ENCODE data around the gene OR10J5. TPM values are rescaled to one million over a fixed set of nuclear protein-coding genes. Genes with fewer than 3 reads are reported as not detected.
"Not testable (repeated sequence)": the region's sequence is repeated elsewhere in the genome, so short reads cannot be mapped to it uniquely, and the experiment has no call there.

OR10J5 gene
- total RNA-seq, 4 donors from 2014 or later: not detected

DNA sequence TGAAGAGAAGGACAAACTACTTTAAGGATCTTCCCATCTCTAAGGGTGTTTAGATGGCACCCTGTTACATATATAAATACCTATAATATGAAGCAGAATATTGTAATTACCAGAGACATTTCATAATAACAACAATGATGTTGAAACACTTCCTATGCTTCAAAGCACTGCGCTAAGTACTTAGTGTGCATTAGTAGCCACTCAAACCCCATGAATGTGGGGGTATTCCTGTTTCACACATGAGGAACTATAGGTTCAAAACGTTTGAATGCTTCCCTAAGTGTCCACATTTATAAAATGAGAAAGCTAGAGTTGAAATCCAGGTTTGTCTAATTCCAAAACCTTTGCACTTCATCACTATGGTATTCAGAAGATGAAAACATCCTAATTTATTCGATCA is 18.5 kb upstream of the OR10J5 start:
- no peaks in the 10 kb centered on the region for H3K9me3 ChIP-seq
- H3K4me1 ChIP-seq: no peaks in the 10 kb centered on the region
- H3K36me3 ChIP-seq: no peaks in the 10 kb centered on the region
- TF ChIP-seq, protein P1, sequence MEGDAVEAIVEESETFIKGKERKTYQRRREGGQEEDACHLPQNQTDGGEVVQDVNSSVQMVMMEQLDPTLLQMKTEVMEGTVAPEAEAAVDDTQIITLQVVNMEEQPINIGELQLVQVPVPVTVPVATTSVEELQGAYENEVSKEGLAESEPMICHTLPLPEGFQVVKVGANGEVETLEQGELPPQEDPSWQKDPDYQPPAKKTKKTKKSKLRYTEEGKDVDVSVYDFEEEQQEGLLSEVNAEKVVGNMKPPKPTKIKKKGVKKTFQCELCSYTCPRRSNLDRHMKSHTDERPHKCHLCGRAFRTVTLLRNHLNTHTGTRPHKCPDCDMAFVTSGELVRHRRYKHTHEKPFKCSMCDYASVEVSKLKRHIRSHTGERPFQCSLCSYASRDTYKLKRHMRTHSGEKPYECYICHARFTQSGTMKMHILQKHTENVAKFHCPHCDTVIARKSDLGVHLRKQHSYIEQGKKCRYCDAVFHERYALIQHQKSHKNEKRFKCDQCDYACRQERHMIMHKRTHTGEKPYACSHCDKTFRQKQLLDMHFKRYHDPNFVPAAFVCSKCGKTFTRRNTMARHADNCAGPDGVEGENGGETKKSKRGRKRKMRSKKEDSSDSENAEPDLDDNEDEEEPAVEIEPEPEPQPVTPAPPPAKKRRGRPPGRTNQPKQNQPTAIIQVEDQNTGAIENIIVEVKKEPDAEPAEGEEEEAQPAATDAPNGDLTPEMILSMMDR (IDR thresholded peaks at IDR 0.05): no peak
- no peak for TF ChIP-seq POLR2A (IDR thresholded peaks at IDR 0.05)
- intact Hi-C loops (cut with DNase I; ENCODE audit: low total_unique reads): no loop called here
- H3K4me3 ChIP-seq: no peak overlapping the region
- H3K27ac ChIP-seq: no peak overlapping the region
- no peak for DNase-seq
- no peaks in the 10 kb centered on the region for H3K27me3 ChIP-seq

DNA sequence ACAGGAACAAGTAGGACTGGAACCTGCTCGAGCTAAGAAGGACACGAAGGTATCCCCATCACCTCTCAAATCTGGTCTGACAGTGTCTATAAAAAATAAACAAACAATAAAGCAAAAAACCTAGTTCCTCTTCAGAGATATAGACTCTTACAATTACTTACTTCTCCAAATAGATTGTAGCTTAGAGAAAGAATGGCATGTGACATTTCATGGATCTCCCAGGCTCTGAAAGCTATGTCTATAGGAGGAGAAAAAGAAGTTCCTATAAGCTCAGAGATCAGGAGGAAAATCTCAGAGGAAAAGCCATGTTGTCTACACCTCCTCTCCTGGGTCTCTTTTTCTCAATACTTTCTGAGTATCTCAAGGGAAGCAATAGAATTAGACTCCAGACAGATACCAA is 12.3 kb upstream of the OR10J5 start:
- no peak overlapping the region for H3K27ac ChIP-seq
- no peak overlapping the region for H3K4me3 ChIP-seq
- no peaks in the 10 kb centered on the region for H3K4me1 ChIP-seq
- H3K27me3 ChIP-seq: no peaks in the 10 kb centered on the region
- no peak for DNase-seq
- no peak for TF ChIP-seq POLR2A (IDR thresholded peaks at IDR 0.05)
- TF ChIP-seq, protein P1 (IDR thresholded peaks at IDR 0.05): no peak
- intact Hi-C loops (cut with DNase I; ENCODE audit: low total_unique reads): no loop called here
- no peaks in the 10 kb centered on the region for H3K36me3 ChIP-seq
- no peaks in the 10 kb centered on the region for H3K9me3 ChIP-seq

DNA sequence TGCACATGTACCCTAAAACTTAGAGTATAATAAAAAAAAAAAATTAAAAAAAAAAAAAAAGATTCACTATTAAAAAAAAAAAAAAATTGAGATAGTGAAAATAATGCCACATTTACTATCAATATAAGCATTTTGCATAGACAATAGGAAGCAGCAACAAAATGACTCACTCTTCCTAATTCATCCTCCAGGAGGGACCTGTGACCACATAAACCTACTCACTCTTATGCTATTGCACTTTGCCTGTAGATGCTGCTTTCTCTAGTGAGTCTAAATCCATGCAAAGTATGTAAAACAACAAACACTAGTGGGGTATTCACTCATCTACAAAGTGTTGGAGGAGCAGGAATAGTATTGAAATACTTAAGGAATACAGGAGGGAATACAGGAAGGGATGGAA is 2.9 kb downstream of the OR10J5 start:
- Histone ChIP-seq H3K36me3 (no peaks in the 10 kb centered on the region), H3K9me3 (no peaks in the 10 kb centered on the region), H3K4me3 (no peak overlapping the region), H3K27ac (no peak overlapping the region), H3K4me1 (no peaks in the 10 kb centered on the region), H3K27me3 (no peaks in the 10 kb centered on the region)
- no peak for TF ChIP-seq POLR2A (IDR thresholded peaks at IDR 0.05)
- TF ChIP-seq, protein P1 (IDR thresholded peaks at IDR 0.05): no peak
- DNase-seq: no peak
- intact Hi-C loops (cut with DNase I; ENCODE audit: low total_unique reads): no loop called here

DNA sequence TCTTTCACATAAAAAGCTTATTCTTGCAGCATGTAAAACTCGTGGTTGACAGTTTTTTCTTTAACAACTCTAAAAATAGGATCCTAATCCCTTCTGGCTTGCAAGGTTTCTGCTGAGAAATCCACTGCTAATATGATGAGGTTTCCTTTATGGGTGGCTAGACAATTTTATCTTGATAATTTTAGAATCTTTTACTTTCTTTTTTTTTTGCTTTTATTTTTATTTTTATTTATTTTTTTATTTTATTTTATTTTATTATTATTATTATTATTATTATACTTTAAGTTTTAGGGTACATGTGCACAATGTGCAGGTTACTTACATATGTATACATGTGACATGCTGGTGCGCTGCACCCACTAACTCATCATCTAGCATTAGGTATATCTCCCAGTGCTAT is 11.0 kb downstream of the OR10J5 start:
- H3K9me3 ChIP-seq; H3K36me3 ChIP-seq; H3K4me1 ChIP-seq; H3K4me3 ChIP-seq; H3K27me3 ChIP-seq; H3K27ac ChIP-seq; DNase-seq; intact Hi-C loops (cut with DNase I; ENCODE audit: low total_unique reads): not testable (repeated sequence)

DNA sequence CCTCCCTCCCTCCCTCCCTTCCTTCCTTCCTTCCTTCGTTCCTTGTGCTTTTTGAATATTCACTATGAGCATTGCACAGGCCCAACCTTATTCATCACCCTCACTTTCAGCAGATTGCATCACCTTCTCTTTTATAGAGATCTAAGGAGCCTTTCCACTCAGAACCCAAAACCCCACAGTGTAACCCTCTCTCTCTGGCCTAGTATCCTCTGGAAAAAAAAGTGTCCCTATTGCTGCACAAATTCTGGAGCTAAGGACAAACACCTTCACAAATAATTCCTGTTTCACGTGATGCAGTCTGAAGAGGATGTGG is 25.6 kb downstream of the OR10J5 start:
- Histone ChIP-seq H3K4me1 (no peaks in the 10 kb centered on the region), H3K9me3 (no peaks in the 10 kb centered on the region), H3K27me3 (no peaks in the 10 kb centered on the region), H3K4me3 (no peak overlapping the region), H3K36me3 (no peaks in the 10 kb centered on the region), H3K27ac (no peak overlapping the region)
- intact Hi-C loops (cut with DNase I; ENCODE audit: low total_unique reads): loop anchor here (2.0 kb wide), 1 partner anchor 17 kb away; no protein-coding TSS in a partner anchor
- TF ChIP-seq, protein P1 (IDR thresholded peaks at IDR 0.05): no peak
- no peak for TF ChIP-seq POLR2A (IDR thresholded peaks at IDR 0.05)
- no peak for DNase-seq
